GM12872 (cell line): ENCODE measurements around the gene ORAI2.

Experiments used
- TF ChIP-seq, protein P1 (sequence below): IDR thresholded peaks from 3 replicates; pipeline ENCODE4 v1.5.1; 2011; ENCODE audit warnings: low read depth, mild to moderate bottlenecking, low read length, moderate library complexity; ENCODE audit not compliant: insufficient read depth

Gene ORAI2

GRCh38 chr7:102427019-102427405 is 6.4 kb upstream of the ORAI2 start:
- TF ChIP-seq, protein P1, sequence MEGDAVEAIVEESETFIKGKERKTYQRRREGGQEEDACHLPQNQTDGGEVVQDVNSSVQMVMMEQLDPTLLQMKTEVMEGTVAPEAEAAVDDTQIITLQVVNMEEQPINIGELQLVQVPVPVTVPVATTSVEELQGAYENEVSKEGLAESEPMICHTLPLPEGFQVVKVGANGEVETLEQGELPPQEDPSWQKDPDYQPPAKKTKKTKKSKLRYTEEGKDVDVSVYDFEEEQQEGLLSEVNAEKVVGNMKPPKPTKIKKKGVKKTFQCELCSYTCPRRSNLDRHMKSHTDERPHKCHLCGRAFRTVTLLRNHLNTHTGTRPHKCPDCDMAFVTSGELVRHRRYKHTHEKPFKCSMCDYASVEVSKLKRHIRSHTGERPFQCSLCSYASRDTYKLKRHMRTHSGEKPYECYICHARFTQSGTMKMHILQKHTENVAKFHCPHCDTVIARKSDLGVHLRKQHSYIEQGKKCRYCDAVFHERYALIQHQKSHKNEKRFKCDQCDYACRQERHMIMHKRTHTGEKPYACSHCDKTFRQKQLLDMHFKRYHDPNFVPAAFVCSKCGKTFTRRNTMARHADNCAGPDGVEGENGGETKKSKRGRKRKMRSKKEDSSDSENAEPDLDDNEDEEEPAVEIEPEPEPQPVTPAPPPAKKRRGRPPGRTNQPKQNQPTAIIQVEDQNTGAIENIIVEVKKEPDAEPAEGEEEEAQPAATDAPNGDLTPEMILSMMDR: no peak

DNA sequence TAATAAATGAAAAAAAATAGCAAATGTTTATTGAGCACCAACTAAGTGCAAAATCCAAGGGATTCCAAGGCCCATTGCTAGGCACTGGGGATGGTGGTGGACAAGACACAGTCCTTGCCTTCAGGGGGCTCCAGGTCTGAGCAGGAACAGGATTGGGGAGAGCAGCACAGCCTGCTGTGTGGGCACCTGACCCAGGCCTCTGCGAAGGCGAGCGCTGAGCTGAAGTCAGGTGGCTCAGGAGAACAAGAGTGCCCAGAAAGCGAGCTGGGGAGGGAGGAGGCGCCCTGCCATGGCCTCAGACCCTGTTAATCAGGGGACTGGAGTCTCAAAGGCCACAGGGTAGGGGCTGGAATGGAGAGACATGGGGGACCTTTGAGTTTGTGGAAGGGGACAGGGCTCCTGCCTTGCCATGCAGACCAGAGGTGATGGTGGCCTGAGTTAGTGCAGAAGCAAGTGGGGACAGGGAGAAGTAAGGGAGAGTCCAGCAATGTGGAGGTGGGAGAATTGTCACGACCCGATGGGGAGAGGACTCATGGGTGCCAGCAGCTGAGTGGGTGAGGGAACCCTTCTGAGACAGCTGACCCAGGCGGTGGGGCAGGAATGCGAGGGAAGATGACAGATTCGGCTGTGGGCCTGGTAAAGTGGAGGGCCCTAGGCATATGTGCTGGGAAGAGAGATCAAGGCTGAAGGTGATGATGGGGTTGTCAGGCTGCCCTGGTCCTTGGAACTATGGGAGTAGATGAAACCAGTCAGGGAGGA is 4.1 kb upstream of the ORAI2 start:
- TF ChIP-seq, protein P1: no peak

GRCh38 chr7:102431617-102432298 is 1.6 kb upstream of the ORAI2 start:
- TF ChIP-seq, protein P1: no peak

DNA sequence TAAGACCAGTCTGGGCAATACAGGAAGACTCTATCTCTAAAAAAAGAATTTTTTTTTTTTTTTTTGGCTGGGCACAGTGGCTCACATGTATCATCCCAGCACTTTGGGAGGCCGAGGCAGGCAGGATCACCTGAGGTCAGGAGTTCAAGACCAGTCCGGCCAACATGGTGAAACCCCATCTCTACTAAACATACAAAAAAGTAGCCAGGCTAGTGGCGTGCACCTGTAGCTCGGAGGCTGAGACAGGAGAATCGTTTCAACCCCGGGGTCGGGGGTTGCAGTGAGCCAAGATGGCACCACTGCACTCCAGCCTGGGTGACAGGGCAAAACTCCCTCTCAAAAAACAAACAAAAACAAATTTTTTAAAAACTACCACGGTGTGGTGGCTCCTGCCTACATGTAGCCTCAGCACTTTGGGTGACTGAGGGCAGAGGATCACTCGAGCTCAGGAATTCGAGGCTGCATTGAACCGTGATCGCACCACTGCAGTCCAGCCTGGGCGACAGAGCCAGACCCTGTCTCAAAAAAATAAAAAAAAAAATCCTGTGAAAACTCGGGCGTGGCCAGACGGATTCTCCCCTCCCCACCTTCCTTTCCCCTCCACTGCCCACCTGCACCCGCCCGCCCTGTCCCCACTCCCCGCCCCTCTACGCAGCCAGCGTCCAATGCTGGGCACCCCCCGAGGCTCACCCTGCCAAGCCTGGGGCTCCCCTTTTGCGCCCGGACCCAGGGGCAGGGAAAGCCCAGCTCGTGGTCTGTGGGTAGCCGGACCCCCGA is 745 bp upstream of the ORAI2 start:
- TF ChIP-seq, protein P1: no peak

GRCh38 chr7:102434039-102434486 is 688 bp downstream of the ORAI2 start:
- TF ChIP-seq, protein P1: no peak

GRCh38 chr7:102436118-102436517 is 2.7 kb downstream of the ORAI2 start:
- TF ChIP-seq, protein P1: no peak

- TF ChIP-seq, protein P1: no peak
These were observed 6.8 kb downstream of the ORAI2 start for GRCh38 chr7:102439963-102440795.
